ENCODE results near the gene RLN2.
"Not testable (repeated sequence)": the region's sequence is repeated elsewhere in the genome, so short reads cannot be mapped to it uniquely, and the experiment has no call there.

DNA sequence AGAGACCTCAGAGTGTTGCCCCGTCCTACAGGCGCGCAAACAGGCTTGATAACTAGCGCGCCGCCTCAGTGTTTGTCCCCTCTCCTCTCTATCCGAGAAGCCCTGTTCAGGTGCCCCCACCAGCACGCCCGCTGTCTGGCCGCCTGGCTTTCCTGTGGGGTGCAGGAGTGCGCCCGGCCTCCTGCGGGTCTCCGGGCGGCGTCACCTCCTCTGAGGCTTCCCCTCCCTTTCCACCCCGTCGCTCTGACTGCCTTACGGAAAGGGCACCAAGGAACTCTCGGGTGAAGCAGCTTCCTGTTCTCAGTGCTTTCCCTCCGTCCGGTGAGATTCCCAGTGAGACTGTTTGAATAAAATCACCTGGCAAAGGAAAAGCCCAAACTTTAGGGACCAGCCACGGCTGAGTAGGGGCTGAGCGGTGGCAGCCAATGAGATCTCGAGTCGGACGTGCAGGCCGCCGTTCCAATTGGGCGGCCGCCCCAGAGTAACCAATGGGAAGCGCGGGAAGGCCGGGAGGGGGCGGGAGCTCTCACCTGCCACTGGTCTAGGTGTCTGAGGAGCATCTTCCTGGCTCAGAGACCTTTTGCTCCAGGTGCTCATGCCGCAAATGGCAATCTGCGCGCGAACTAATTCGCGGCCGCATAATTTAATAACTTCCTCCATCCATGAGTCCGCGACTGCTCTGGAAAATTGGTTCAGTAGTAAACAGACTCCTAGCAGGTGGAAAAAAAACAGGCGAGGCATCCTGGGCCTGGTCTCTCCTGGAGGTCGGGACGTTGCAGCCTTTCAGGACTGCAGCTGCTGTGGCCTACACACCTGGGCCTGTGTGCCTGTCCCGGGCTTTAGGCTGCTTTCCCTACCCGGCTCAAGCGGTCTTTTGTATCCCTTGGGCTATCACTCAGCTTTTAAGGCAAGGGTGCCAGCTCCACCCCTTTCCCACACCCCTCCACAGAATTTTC, at the start of gene RLN2:
- not testable (repeated sequence) for TF ChIP-seq CTCF (conservative IDR thresholded peaks at IDR 0.05; ENCODE audit: low read length); EZH2phosphoT487 (IDR thresholded peaks at IDR 0.05; ENCODE audit: borderline replicate concordance, low read depth, low read length)
